Gastroesophageal sphincter (tissue), 4 donors: Measurements from ENCODE around the gene LTA. TPM values are rescaled to one million over a fixed set of nuclear protein-coding genes. Genes with fewer than 3 reads are reported as not detected.

Experiments used
- ATAC-seq: fragments of 150-250 bp; one replicate; pipeline ENCODE4 v1.9.1; 2016; ENCODE audit warnings: mild to moderate bottlenecking, moderate library complexity
- H3K27ac ChIP-seq, 4 donors: fragments of 200-600 bp; sonication (generic) in 3 of 4; 1 replicate in 3 of 4; 2 replicates in 1 of 4; pipeline ENCODE4 v1.5.1; 2016 to 2019
- H3K27me3 ChIP-seq: fragments of 200-600 bp; sonication (generic); one replicate; pipeline ENCODE4 v1.5.1; 2019
- H3K36me3 ChIP-seq, 2 donors: fragments of 200-600 bp; sonication (generic); one replicate each; pipeline ENCODE4 v1.5.1; 2019; ENCODE audit warnings: control low read depth in 1 of 2
- H3K4me1 ChIP-seq, 3 donors: fragments of 200-600 bp; sonication (generic); 1 replicate in 2 of 3; 2 replicates in 1 of 3; pipeline ENCODE4 v1.5.1; 2016 to 2019; ENCODE audit warnings: control low read depth in 2 of 3
- H3K4me3 ChIP-seq, 2 donors: fragments of 200-600 bp; sonication (generic); one replicate each; pipeline ENCODE4 v1.5.1; 2019; ENCODE audit warnings: mild to moderate bottlenecking in 1 of 2, moderate library complexity in 1 of 2
- H3K9me3 ChIP-seq, 3 donors: fragments of 200-600 bp; sonication (generic); one replicate each; pipeline ENCODE4 v1.5.1; 2017 to 2019; ENCODE audit warnings: control low read depth in 2 of 3
- EP300 ChIP-seq: sonication (generic); formaldehyde crosslinking; IDR thresholded peaks from one replicate; pipeline ENCODE4 v1.6.1; 2017; ENCODE audit warnings: antibody characterized with exemption, mild to moderate bottlenecking
- POLR2A ChIP-seq, 2 donors: fragments of 450-650 bp; IDR thresholded peaks; one replicate each; pipeline ENCODE4 v1.6.1; 2017; ENCODE audit warnings: antibody characterized with exemption in 2 of 2, mild to moderate bottlenecking in 2 of 2, moderate library complexity in 1 of 2
- POLR2AphosphoS5 ChIP-seq: sonication (generic); formaldehyde crosslinking; IDR thresholded peaks from one replicate; pipeline ENCODE4 v1.6.1; 2017; ENCODE audit warnings: antibody characterized with exemption
- WGBS, 2 donors: methylation state at CpG; one replicate each; pipeline ENCODE4 v1.1.5; 2018; ENCODE audit warnings: low coverage in 1 of 2; 5-methylcytosine and 5-hydroxymethylcytosine counted together
- total RNA-seq, 4 donors: library from RNA; depleted of rRNA; stranded (reverse); fragments of >200 nt; gene quantifications; one replicate each; pipeline ENCODE4 v1.1.0, GENCODE V29; 2016
- TF ChIP-seq, protein P1 (sequence below), 4 experiments: fragments of 200-600 bp in 2 of 4; fragments of 450-650 bp in 2 of 4; sonication (generic) in 1 of 4; IDR thresholded peaks; one replicate each; pipeline ENCODE4 v1.5.1; 2017 to 2019; ENCODE audit warnings: antibody characterized with exemption in 4 of 4, mild to moderate bottlenecking in 2 of 4, moderate library complexity in 2 of 4

LTA gene
- total RNA-seq, 4 donors from 2014 or later: not detected

DNA sequence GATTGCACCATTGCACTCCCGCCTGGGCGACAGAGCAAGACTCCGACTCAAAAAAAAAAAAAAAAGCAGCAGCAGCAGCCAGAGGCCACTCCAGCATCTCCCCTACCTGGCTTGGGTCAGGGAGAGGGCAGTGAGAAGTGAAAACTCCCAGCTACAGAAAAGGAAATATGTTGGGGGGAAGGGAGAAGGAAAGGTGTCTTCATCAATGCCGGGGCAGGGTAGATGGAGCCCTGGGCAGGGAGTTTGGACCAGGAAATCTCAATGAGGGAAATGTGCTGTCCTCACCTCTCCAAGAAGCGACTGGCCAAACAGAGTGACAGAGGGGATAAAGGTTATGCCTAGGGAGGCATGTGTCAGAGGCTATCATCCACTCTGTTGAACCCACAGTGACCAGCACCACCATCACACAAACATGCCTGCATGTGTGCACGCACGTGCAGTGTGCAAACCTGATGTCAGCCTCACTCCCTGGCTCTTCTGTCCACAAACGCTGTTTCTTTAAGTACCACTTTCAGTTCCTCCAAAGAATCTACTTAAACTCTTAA is 42.1 kb downstream of the LTA start:
- Histone ChIP-seq H3K27me3 (no peaks in the 10 kb centered on the region), H3K4me1 (no peaks in the 10 kb centered on the region), H3K36me3 (no peaks in the 10 kb centered on the region), H3K4me3 (no peak overlapping the region), H3K9me3 (no peaks in the 10 kb centered on the region), H3K27ac (no peak overlapping the region)
- no peak for ATAC-seq
- 82 to 84% methylated on average over 3 to 7 of the region's 8 CpGs for WGBS, 2 donors
- no peak for TF ChIP-seq POLR2A (IDR thresholded peaks at IDR 0.05)
- TF ChIP-seq POLR2AphosphoS5: no peak
- TF ChIP-seq EP300: no peak
- TF ChIP-seq, protein P1, sequence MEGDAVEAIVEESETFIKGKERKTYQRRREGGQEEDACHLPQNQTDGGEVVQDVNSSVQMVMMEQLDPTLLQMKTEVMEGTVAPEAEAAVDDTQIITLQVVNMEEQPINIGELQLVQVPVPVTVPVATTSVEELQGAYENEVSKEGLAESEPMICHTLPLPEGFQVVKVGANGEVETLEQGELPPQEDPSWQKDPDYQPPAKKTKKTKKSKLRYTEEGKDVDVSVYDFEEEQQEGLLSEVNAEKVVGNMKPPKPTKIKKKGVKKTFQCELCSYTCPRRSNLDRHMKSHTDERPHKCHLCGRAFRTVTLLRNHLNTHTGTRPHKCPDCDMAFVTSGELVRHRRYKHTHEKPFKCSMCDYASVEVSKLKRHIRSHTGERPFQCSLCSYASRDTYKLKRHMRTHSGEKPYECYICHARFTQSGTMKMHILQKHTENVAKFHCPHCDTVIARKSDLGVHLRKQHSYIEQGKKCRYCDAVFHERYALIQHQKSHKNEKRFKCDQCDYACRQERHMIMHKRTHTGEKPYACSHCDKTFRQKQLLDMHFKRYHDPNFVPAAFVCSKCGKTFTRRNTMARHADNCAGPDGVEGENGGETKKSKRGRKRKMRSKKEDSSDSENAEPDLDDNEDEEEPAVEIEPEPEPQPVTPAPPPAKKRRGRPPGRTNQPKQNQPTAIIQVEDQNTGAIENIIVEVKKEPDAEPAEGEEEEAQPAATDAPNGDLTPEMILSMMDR (IDR thresholded peaks at IDR 0.05): no peak

DNA sequence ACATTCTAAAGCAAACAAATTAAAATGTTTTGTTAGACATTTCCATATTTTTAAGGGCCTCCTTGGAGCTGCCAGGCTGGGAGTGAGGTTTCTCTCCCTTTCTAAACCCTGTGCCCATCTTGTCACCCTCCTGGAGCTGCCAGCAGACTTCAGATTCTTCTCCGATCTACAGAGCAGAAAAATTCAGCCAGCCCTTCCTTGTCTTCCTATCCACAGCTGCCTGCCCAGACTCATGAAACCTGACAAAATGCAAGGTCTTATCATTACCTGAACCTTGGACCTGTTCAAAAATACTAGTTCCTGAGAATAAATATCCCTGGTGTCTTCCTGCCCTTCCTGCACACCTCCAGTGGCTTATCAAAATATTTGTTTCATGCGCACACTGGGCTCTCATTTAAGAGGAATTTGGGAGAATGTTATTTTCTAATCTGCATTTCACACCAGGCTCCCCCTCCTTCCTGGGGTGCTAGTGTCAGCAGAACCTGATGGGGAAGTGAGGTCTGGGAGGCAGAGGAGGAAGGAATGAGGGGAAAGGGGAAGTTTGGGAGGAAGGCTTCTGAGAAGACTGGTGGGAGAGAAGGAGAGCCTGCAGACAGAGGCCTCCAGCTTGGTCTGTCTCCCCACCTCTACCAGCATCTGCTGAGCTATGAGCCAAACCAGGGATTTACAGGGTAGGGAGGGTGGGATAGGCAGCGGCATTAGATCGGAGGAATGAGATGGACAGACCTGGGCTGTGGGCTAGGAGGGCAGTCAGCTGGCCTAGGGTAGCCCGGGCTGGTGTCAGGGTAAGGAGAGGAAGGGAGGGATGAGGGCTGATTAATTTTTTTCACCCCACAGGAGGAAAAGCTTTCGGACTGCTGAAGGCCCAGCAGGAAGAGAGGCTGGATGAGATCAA is 42.8 kb downstream of the LTA start, which contains the start of gene AIF1:
TSS of gene AIF1 (plus strand) at position 551 of the 895 bp plus-strand sequence. CDS start at position 647, 96 bp downstream.
- peaks cover 0 to 4% (median 0%) of the 10 kb centered on the region in 3 donors for H3K4me1 ChIP-seq
- H3K4me3 ChIP-seq: peak within 1 kb of the TSS in 1 of 2 donors; percentile 28
- no peaks in the 10 kb centered on the region for H3K27me3 ChIP-seq
- no peaks in the 10 kb centered on the region for H3K9me3 ChIP-seq
- no peaks in the 10 kb centered on the region for H3K36me3 ChIP-seq
- no peak for ATAC-seq
- peak within 1 kb of the TSS in 1 of 4 donors; percentile 44 for H3K27ac ChIP-seq
- TF ChIP-seq EP300 (no peak), POLR2AphosphoS5 (no peak), POLR2A (IDR thresholded peaks at IDR 0.05) (no peak)
- TF ChIP-seq, protein P1 (IDR thresholded peaks at IDR 0.05): no peak
- WGBS, 2 donors: 51 to 63% methylated on average over 3 to 5 of the region's 6 CpGs

DNA sequence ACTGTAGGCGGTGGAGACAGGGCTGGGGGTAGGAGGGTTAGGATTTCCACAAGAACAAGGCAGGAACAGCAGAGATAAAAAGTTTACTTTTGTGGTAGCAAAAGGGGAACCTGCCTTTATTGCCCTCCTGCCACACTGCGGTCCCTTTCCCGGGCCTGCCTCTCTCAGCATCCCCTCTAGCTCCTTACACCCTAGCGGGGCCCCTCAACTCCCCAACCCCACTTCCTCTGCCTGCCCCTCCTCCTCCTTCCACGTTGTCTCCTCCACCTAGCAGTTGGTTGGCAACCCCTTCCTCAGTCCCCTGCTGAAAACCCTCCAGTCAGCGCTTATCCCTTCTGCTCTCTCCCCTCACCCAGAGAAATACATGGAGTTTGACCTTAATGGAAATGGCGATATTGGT is 43.7 kb downstream of the LTA start:
- Histone ChIP-seq H3K27me3 (no peaks in the 10 kb centered on the region), H3K4me1 (peaks cover 0 to 4% (median 0%) of the 10 kb centered on the region in 3 donors), H3K27ac (peak overlapping the region in 1 of 4 donors; percentile 44), H3K36me3 (no peaks in the 10 kb centered on the region), H3K9me3 (no peaks in the 10 kb centered on the region), H3K4me3 (peak overlapping the region in 1 of 2 donors; percentile 28)
- no peak for ATAC-seq
- TF ChIP-seq POLR2A (IDR thresholded peaks at IDR 0.05) (no peak), POLR2AphosphoS5 (no peak)
- 47 to 55% methylated on average over 4 to 5 of the region's 7 CpGs for WGBS, 2 donors

DNA sequence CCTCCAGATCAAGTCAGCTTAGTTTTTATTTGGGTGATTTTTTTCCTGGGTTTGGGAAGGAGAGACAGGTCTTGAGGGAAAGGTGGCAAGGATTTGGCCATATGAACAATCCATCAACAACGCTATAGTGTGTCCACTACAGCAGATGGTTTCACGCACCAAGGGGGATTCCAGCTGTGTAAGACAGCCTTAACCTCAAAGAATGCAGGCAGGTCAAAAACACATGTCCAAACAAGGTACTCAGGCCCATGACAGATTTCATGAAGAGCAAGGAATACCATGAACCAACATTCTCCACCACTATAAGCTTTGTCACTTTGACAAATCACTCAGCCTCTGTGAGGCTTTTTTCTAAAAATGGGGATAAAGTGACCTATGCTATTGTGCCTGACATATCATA is 44.9 kb downstream of the LTA start:
- H3K4me3 ChIP-seq: no peak overlapping the region
- H3K27ac ChIP-seq: no peak overlapping the region
- H3K4me1 ChIP-seq: peaks cover 0 to 12% (median 5%) of the 10 kb centered on the region in 3 donors
- no peaks in the 10 kb centered on the region for H3K27me3 ChIP-seq
- H3K36me3 ChIP-seq: no peaks in the 10 kb centered on the region
- WGBS, 2 donors: 81 to 100% methylated on average over 1 to 2 of the region's 2 CpGs
- H3K9me3 ChIP-seq: no peaks in the 10 kb centered on the region
- no peak for ATAC-seq
- TF ChIP-seq, protein P1 (IDR thresholded peaks at IDR 0.05): no peak
- TF ChIP-seq EP300 (no peak), POLR2A (IDR thresholded peaks at IDR 0.05) (no peak), POLR2AphosphoS5 (no peak)

DNA sequence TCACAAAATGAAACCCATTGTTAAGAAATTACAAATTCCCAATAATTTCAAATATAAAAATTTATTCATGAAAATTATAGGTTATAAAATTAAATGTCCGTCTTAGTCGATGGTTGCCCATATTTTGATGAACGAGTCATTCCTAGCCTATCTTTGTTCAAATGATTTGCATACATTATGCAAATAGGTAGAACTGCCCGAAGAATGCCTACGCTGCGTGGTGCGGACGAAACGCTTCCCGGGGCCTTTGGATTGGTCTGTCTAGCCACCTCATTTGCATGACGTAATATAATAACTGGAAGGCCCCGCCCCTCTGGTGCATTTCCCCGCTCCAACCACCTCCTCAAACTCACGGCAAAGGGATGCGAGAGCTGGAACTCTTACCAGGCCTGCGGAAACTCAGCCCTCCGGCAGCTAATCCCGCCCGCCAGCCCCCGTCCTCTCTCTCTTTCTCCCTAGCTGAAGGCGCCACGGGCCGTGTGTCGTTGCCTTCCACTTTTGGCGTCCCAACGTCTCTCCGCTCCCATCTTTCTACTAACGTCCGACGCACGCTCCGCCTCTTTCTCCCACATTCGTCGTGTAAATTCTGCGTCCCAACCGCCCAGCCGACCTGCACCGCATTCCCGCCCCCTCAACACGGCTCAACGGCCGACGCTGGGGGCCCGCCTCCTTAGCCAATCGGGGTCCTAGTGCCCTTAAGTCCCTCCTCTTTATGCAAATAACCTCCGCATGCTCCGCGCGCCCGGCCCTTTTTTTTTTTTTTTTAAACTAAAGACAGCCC is 47.9 kb downstream of the LTA start:
- 1% methylated on average over 32 to 46 of the region's 50 CpGs for whole genome bisulfite sequencing, 2 donors
- Histone ChIP-seq H3K4me1 (peaks cover 0 to 25% (median 8%) of the 10 kb centered on the region in 3 donors), H3K4me3 (peak overlapping the region; percentile 38 to 85), H3K36me3 (peaks cover 0 to 25% of the 10 kb centered on the region in 2 donors), H3K27ac (peak overlapping the region; percentile 82 to 98 (median 94)), H3K9me3 (no peaks in the 10 kb centered on the region), H3K27me3 (no peaks in the 10 kb centered on the region)
- no peak for TF ChIP-seq EP300
- TF ChIP-seq, protein P1 (IDR thresholded peaks at IDR 0.05): peak in 1 of 4 experiments; percentile 21
- TF ChIP-seq POLR2A (IDR thresholded peaks at IDR 0.05): peak; percentile 72 to 74
- TF ChIP-seq POLR2AphosphoS5: peak; percentile 83
- peak; percentile 94 for ATAC-seq
